ENCODE measurements around the gene INPP4A. TPM values are rescaled to one million over a fixed set of nuclear protein-coding genes. Genes with fewer than 3 reads are reported as not detected.
A peak's percentile ranks its signal among the peaks of the same experiment; 100 is the strongest.

INPP4A gene
- total RNA-seq, 4 donors from 2014 or later = 30.7 to 58.9 (median 39.4) TPM

- Histone ChIP-seq H3K9me3 (no peaks in the 10 kb centered on the region), H3K27ac (replicated peaks in 1 of 4) (no peak overlapping the region), H3K36me3 (peaks cover 3 to 22% (median 14%) of the 10 kb centered on the region in 4 donors), H3K27me3 (no peaks in the 10 kb centered on the region), H3K4me1 (peaks cover 9 to 52% (median 42%) of the 10 kb centered on the region in 4 donors), H3K4me3 (no peak overlapping the region)
- TF ChIP-seq POLR2AphosphoS5 (IDR thresholded peaks at IDR 0.05) = no peak
- no peak for TF ChIP-seq EP300 (IDR thresholded peaks at IDR 0.05)
- TF ChIP-seq CTCF (IDR thresholded peaks at IDR 0.05) = no peak
- TF ChIP-seq POLR2A (IDR thresholded peaks at IDR 0.05; ENCODE audit: low read depth) = no peak
- no peak for DNase-seq (ENCODE audit: extremely low spot score)
- WGBS = 95% methylated on average over 7 of the region's 7 CpGs
- intact Hi-C loops (cut with DNase I) = no loop called here
Measured at GRCh38 chr2:98521266-98521665, 76.6 kb downstream of the INPP4A start.

- intact Hi-C loops (cut with DNase I) = no loop called here
- Histone ChIP-seq H3K4me3 (no peak overlapping the region), H3K9me3 (no peaks in the 10 kb centered on the region), H3K4me1 (peaks cover 9 to 36% (median 26%) of the 10 kb centered on the region in 4 donors), H3K36me3 (peaks cover 3 to 22% (median 14%) of the 10 kb centered on the region in 4 donors), H3K27me3 (no peaks in the 10 kb centered on the region), H3K27ac (replicated peaks in 1 of 4) (no peak overlapping the region)
- WGBS = 86% methylated on average over 2 of the region's 2 CpGs
- no peak for TF ChIP-seq POLR2A (IDR thresholded peaks at IDR 0.05; ENCODE audit: low read depth)
- no peak for TF ChIP-seq EP300 (IDR thresholded peaks at IDR 0.05)
- no peak for TF ChIP-seq CTCF (IDR thresholded peaks at IDR 0.05)
- no peak for TF ChIP-seq POLR2AphosphoS5 (IDR thresholded peaks at IDR 0.05)
- peak; percentile 19 for DNase-seq (ENCODE audit: extremely low spot score)
Measured at GRCh38 chr2:98522854-98523253, 78.2 kb downstream of the INPP4A start.

- intact Hi-C loops (cut with DNase I) = no loop called here
- H3K27ac ChIP-seq (replicated peaks in 1 of 4) = no peak overlapping the region
- H3K27me3 ChIP-seq = no peaks in the 10 kb centered on the region
- H3K4me3 ChIP-seq = no peak overlapping the region
- peaks cover 3 to 22% (median 14%) of the 10 kb centered on the region in 4 donors for H3K36me3 ChIP-seq
- TF ChIP-seq EP300 (IDR thresholded peaks at IDR 0.05) = no peak
- TF ChIP-seq POLR2AphosphoS5 (IDR thresholded peaks at IDR 0.05) = no peak
- no peak for TF ChIP-seq POLR2A (IDR thresholded peaks at IDR 0.05; ENCODE audit: low read depth)
- TF ChIP-seq CTCF (IDR thresholded peaks at IDR 0.05) = no peak
- no peak for DNase-seq (ENCODE audit: extremely low spot score)
- H3K9me3 ChIP-seq = no peaks in the 10 kb centered on the region
- 71% methylated on average over 3 of the region's 3 CpGs for WGBS
- peaks cover 0 to 23% (median 13%) of the 10 kb centered on the region in 4 donors for H3K4me1 ChIP-seq
Measured at GRCh38 chr2:98524168-98524567, 79.5 kb downstream of the INPP4A start.

- intact Hi-C loops (cut with DNase I) = no loop called here
- Histone ChIP-seq H3K4me3 (no peak overlapping the region), H3K27ac (replicated peaks in 1 of 4) (no peak overlapping the region), H3K27me3 (no peaks in the 10 kb centered on the region), H3K36me3 (peaks cover 0 to 8% (median 6%) of the 10 kb centered on the region in 4 donors), H3K4me1 (peaks cover 0 to 13% (median 8%) of the 10 kb centered on the region in 4 donors), H3K9me3 (no peaks in the 10 kb centered on the region)
- TF ChIP-seq CTCF (IDR thresholded peaks at IDR 0.05) = no peak
- no peak for TF ChIP-seq POLR2A (IDR thresholded peaks at IDR 0.05; ENCODE audit: low read depth)
- no peak for TF ChIP-seq POLR2AphosphoS5 (IDR thresholded peaks at IDR 0.05)
- TF ChIP-seq EP300 (IDR thresholded peaks at IDR 0.05) = no peak
- no peak for DNase-seq (ENCODE audit: extremely low spot score)
Measured at GRCh38 chr2:98528349-98528748, 83.7 kb downstream of the INPP4A start.

GRCh38 chr2:98530114-98530513 lies 85.5 kb downstream of the INPP4A start:
- H3K9me3 ChIP-seq = no peaks in the 10 kb centered on the region
- no peak for TF ChIP-seq POLR2AphosphoS5 (IDR thresholded peaks at IDR 0.05)
- no peak for TF ChIP-seq EP300 (IDR thresholded peaks at IDR 0.05)
- no peak for TF ChIP-seq POLR2A (IDR thresholded peaks at IDR 0.05; ENCODE audit: low read depth)
- no peak for TF ChIP-seq CTCF (IDR thresholded peaks at IDR 0.05)
- H3K4me3 ChIP-seq = no peak overlapping the region
- WGBS = 94% methylated on average over 1 of the region's 1 CpG
- H3K27me3 ChIP-seq = no peaks in the 10 kb centered on the region
- peaks cover 0 to 19% (median 15%) of the 10 kb centered on the region in 4 donors for H3K36me3 ChIP-seq
- intact Hi-C loops (cut with DNase I) = no loop called here
- H3K27ac ChIP-seq (replicated peaks in 1 of 4) = no peak overlapping the region
- DNase-seq (ENCODE audit: extremely low spot score) = no peak
- H3K4me1 ChIP-seq = no peaks in the 10 kb centered on the region
